DOHH2 (cell line): ENCODE data around the gene CPNE1.

Experiments
- EZH2phosphoT487 ChIP-seq: fragments of 200-600 bp; sonication (generic); IDR thresholded peaks from 2 replicates; pipeline ENCODE4 v1.6.1; 2017; ENCODE audit warnings: borderline replicate concordance, mild to moderate bottlenecking, antibody characterized with exemption, low read length, moderate library complexity, mixed read lengths
- TF ChIP-seq, protein P1 (sequence below): fragments of 200-600 bp; sonication (generic); IDR thresholded peaks from one replicate; pipeline ENCODE4 v1.5.1; 2014; ENCODE audit warnings: antibody characterized with exemption, mild to moderate bottlenecking, low read depth, low read length; ENCODE audit not compliant: poor library complexity, severe bottlenecking

DNA sequence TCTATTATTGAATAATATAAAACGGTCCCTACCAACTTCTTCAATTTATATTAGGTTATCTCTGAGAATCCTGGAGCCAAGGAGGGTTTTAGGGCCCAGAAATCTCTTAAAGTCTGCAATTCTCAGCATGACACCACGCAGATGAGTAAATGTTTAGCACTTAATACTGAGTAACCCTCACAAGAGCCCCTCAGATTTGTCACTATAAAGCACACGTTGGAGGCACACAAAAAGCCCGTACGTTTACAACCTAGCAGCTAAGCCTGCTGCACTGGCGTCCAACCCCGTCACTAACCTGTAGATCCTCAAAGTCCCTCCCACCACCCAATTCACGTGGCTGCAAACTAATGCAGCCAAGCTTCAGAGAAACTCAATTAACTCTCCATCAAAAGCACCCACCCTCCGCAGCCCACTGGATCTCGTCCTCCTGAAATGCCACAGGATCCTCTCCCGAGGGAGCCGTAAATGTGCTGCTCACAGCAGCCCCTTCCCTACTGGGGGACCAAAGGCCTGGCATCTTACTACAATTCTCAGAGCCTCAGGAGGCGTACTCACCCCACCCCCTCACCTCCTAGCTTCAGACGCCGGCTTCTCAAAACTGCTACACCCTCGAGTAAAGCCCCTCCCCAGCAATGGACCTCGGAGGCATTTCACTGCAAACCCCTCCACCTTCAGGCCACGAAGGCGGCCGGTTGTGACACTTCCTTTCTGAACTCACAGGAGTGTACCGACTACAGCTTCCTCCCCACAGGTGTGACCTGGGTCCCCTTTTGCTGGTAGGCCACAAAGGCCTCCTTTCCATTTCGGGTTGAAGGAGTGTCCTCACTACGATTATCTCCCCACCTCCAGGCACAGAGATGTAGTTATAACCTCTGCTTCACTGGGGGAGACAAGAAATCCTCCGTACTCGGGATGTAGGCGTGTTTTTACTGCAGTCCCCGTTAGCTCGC is 909 bp downstream of the CPNE1 start:
- TF ChIP-seq, protein P1, sequence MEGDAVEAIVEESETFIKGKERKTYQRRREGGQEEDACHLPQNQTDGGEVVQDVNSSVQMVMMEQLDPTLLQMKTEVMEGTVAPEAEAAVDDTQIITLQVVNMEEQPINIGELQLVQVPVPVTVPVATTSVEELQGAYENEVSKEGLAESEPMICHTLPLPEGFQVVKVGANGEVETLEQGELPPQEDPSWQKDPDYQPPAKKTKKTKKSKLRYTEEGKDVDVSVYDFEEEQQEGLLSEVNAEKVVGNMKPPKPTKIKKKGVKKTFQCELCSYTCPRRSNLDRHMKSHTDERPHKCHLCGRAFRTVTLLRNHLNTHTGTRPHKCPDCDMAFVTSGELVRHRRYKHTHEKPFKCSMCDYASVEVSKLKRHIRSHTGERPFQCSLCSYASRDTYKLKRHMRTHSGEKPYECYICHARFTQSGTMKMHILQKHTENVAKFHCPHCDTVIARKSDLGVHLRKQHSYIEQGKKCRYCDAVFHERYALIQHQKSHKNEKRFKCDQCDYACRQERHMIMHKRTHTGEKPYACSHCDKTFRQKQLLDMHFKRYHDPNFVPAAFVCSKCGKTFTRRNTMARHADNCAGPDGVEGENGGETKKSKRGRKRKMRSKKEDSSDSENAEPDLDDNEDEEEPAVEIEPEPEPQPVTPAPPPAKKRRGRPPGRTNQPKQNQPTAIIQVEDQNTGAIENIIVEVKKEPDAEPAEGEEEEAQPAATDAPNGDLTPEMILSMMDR = no peak
- TF ChIP-seq EZH2phosphoT487 = no peak
